ENCODE results near the gene INMT.

INMT gene

DNA sequence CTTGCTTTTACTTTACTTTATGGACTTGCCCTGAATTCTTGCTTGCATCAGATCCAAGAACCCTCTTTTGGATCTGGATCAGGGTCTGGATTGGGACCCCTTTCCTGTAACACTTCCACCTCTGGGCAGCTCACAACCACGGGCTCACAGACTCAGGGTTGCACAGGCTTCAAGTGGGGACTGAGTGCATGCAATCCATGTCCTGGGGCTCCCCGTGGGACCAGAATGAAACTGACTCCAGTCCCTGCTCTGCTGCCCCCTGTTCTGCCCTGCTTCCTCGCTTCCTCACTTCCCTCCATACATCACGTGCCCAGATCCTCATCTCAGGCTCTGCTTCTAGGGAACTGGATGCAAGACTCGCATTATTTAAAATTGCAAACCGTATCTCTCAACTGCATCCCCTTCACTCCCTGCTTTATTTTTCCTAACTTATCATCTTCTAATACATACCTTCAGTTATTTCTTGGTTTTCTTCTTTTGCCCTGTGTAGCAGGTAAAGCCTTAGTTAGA is 23.3 kb upstream of the INMT start:
- no peak for DNase-seq (ENCODE audit: low spot score)

DNA sequence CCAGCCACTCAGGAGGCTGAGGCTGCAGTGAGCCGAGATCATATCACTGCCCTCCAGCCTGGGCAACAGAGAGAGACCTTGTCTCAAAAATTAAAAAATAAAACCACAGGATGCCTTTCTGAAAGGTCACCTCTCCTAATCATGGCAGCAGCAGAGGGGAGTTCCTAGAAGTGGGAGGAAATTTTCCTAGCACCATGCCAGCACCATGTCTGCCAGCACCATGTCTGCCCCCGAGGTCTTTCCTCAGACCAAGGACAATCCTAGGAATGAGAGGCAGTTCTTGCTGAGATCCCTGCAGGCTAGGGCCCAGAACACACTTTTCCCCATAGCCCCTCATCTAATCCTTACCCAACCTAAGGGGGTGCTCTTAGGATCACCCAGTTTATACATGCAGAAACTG is 22.3 kb upstream of the INMT start:
- no peak for DNase-seq (ENCODE audit: low spot score)

DNA sequence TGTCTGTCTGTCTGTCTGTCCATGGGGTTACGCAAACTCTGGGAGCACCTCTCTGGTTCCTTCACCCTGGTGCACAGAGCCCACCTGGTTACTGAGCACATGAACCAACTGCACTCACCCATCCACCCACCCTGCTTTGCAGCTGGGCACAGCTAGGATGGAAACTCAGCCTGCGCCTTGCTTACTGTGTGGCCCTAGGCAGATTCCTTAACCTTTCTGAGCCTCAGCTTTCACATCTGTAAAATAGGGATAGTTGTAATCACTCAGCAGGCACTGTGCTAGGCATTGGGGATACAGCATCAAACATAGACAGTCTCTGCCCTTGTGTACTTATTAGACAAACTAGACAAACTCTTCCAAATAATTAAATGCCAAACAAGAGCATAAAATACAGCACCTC is 21.8 kb upstream of the INMT start:
- no peak for DNase-seq (ENCODE audit: low spot score)

DNA sequence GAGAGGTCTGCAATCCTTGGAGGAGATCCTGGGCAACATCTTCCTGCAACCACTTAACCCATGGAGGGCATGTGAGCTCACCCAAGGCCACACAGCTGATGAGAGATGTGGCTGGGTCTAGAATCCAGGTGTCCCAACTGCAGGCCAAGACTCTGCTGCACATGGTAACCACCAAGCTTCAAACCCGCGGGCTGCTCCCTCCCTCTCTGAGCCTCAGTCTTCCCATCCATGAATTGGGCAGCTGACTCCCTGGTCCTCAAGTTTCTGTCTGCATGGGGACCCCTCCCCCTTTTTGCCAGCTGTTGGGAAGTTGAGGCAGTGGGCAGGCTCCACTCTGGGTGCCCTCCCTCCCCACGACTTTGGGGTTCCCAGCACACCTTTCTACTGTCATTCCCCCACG is 20.9 kb upstream of the INMT start:
- DNase-seq (ENCODE audit: low spot score): no peak

DNA sequence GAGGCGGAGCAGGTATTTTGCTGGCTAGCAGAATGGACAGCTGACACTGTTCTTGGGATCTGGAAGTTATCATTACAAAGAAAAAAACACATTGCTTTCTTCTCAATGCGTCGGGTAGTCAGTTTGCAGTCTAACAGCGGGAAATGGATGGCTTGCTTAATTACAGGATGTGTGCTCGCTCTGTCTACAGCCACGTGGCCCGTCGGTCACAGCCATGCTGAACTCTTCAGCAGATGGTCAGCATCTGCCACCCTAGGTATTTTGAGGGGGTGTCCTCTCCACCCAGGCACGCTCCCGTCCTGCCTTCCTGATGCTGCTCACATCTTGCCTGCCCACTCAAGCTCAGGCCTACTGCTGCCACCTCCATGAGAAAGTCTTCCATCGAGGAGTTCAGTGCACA is 20.4 kb upstream of the INMT start:
- DNase-seq (ENCODE audit: low spot score): no peak

DNA sequence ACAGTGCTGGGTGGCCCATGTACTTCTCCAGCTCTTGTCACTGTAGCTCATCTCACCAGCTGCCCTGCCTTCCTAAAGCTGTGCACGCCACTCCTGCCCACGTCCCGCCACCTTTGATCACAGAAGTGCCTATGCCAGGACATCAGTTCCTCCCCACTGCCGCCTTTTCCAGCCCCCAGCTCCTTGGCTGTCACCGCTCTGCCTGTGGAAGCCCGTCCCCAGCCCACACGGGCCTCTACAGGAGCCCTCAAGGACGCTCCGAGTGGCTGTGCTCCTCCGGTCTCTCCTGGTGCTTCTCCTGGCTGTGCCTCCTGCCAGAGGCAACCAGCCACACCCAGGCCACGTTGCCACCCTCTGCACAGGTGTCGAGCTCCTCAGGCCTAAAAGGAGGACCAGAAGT is 19.3 kb upstream of the INMT start:
- DNase-seq (ENCODE audit: low spot score): no peak

DNA sequence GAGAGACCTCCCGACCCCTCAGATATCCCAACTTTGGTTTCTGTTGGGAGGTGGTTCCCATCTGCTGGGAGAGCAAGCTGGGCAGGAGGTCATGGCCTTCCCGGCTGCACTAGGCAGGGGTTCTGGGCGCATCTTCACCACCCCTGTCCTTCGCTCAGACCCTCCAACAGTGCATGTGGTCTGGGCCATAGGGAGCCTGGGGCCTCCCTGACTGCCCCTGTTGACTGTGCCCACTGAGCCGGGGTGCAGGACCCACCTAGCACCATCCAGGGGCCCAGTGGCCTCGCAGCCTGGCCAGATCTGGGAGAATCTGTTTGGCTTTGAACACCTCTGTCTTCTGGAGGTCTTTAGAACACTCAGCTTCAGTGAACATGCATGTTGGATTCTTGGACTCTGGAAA is 18.7 kb upstream of the INMT start:
- DNase-seq (ENCODE audit: low spot score): no peak

DNA sequence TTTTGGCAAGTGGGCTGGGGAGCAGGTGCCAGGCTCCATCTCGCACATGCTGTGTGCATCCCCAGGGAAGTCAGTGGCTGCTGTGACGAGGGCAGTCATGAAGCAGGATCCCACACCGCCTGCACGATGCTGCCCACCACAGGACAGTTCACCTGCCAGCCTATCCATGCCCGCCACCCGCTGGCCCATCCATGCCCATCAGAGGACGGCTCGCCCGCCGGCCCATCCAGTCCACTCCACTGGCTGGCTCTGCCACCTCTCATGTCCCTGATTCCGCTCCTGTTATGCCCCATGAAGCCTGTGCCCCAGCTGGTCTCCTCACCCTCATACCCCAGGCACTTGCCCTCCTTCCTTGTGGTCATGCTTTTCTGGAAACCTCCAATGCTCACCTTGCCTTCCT is 18.2 kb upstream of the INMT start:
- no peak for DNase-seq (ENCODE audit: low spot score)

DNA sequence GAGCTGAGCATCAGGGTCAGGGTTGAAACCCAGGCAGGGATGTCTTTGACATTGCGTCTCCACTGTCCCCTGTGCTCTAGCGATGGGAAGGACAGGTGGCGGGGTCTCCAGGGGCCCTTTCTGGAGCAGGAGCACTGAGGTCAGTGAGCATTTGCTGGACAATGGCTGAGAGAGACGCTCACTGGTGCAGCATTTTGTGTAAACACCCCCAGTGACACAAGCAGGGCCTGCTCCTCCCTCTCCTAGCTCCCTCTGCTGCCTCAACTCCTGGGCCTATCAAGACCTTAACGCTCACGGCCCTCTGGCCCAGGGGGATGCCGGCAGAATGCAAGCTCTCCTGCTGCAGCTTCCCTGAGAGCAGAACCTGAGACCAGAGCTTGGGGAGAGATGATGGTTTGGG is 17.4 kb upstream of the INMT start:
- DNase-seq (ENCODE audit: low spot score): no peak

DNA sequence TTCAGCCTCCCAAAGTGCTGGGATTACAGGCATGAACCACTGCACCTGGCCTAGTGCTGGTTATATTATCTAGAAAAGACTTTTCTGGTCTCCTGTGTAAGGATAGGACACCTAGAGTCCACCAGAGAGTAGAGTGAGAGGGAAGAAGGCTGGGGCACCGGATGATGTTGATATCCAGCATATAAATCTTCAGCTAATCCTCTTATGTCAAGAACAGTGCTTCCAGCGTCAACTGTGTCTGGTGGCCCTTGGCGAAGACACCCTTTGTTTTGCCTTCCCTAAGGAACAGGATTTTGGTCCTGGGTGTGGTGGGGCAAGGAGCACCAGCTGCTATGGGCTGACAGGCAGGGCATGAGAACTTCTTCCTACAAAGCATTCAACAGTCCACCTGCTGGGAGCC is 16.3 kb upstream of the INMT start:
- DNase-seq (ENCODE audit: low spot score): no peak

DNA sequence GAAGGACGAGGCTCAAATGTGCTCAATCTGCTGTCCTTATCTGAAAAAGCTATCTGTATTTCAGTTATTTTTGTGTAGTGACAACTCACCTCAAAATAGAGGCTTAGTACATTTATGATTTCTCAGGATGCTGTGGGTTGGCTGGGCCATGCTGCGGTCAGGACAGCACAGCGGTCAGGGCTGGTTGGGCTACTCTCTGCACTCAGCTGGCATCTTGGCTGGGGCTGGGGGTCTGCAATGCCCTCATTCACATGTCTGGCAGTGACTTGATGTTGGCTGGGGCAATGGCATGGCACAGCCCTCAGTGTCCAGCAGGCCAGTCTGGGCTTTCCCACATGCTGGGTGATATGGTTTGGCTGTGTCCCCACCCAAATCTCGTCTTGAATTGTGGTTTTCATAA is 15.6 kb upstream of the INMT start:
- no peak for DNase-seq (ENCODE audit: low spot score)

DNA sequence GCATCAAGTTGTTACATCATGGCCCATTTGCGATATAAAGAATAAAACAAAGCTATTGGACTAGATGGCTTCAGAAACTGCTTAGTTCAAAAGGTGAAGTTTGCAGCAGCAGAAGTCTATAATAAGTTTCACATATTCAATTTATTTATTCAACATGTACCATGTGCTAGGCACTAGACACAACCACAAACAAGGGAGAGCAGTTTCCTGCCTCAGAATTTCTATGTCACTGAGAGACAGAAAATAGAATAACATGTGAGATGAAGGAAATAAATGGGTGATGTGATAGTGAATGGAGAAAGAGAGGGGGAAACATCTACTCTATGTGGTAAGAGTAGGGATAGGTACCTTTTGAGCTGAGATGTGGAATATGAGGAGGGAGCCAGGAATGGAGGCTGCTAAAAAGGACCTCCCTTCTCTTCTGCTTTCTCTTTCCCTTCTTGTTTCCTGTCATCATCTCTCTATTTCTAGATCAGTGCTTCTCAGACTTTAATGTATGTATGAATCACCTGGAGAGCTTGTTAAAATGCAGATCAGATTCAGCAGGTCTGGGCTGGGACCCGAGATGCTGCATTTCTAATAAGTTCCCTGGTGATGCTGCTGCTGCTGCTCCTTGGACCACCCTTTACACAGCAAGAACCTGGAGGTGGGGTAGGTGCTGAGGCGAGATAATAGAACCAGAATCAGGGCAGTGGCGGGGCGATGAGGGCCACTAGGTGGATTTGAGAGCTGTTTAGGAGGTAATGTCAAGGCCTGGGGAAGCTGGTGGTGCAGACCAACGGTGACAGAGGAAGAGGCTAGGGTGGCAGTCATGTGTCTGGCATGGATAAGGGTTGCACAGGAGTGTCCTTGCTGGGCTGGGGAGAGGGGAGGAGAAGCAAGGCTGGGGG is 13.7 kb upstream of the INMT start:
- DNase-seq (ENCODE audit: low spot score): no peak

DNA sequence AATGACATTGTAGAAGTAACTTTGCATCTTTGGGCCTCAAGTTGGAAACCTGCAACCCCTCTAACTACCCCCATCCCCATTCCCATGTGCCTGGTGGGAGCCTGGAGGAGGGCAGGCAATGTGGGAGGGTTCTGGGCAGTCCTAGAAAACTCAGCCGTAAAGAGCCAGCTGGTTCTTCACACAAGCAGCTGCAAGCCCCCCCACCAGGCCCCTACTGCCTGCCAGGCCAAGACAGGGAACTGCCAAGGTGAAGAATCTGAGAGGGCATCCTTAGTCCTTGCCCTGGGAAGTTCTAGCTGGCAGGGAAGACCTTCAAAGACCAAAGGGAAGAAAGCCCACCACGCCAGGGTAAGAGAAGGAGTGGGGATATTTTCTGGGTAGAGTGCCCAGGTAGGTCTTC is 12.2 kb upstream of the INMT start:
- no peak for DNase-seq (ENCODE audit: low spot score)

DNA sequence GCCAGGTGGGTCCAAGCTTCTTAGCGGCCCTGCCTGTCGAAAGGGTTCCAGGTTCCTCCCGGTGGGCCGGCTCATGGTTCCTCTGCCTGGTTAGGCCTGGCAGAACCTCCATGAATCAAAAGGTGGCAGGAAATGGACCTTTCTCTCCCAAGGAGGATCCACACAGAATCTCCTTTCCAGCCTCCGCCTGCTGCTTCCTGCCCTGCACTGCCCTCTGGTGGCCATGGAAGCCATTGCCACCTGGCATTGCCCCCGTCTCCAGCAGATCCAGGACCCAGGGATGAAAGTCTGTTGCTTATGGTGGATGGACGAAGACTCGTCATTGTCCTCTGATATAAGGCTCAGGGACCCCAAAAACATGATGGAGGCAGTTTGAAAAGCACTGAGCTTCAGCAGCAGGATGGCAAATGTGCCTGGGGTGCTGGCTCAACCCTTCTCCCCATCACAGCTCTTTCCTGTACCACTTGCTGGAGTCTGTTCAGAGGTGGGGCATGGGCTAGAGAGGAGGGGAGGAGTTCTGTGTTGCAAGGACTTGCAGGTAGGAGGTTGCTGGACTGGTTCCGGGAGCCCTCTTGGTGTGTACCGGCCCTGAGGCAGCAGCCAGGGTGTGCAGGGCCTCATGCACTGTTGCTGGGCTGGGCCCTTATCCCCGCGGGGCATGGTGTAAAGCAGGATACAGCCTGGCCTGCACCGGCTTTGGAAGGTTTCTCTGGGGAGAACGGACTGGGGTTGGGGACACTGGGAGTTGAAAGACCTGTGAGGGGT is 11.3 kb upstream of the INMT start:
- peak; percentile 84 for DNase-seq (ENCODE audit: low spot score)

DNA sequence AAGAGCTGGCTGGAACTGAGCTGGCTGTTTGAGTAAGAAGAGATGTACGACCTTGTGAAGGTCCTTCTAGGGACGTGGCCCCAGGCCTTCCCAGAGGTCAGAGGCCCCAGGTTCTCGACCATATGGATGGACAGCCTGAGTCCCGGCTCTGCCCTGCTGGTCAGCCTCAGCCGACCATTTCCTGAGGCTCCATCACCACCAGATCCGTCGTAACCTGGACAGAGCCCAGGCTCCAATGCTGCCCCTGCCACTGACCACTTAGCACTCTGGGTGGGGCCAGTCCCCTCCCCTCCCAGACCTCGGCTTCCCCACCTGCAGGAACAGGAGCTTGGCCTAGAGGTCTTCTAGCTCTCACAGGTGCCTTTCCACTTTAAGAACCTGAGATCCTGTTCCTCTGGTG is 10.6 kb upstream of the INMT start:
- no peak for DNase-seq (ENCODE audit: low spot score)

DNA sequence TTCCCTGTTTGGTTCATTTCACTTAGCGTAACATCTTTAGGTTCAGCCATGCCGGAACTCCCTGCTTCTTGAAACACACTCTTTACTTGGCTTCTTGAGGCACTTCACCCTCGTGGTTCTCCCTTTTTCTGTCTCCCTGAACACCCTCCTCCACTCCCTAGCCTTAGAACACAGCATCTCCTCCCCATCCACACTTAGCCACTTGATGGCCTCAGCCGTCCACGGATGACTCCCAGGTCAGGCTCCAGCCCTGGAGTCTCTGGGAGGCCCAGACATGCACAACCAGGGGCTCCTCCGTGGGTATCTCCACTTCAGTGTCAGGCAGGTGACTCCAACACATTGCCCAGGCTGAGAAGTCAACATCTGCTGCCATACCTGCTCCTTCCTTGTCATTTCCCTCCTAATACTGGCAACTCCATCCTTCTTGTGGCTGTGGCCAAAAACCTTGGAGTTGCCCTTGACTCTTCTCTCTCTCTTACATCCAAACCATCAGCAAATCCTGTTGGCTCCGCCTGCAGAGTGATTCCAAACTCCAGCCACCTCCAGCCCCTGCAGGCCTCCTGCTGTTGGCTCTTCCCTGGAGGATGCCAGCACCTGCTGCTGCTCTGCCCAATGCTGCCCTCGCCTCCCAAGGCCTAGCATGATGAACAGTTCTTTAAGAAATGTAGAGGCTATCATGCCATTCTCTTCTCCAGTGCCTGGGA is 8.4 kb upstream of the INMT start:
- no peak for DNase-seq (ENCODE audit: low spot score)

DNA sequence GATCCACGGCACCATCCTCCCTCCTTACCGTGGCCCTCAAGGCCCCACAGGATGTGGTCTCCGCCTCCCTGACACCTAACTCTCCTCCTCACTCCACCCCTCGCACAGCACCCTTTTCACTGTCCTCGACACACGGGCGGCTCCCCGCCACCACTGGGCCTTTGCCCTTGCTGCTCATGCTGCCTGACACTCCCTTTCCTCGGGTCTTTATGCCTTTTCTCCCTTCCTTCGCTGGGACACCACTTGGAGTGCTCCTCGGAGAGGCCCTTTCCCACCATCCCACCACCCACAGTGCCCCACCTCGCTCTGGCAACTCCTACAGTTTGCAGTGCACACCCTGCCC is 7.9 kb upstream of the INMT start:
- no peak for DNase-seq (ENCODE audit: low spot score)

DNA sequence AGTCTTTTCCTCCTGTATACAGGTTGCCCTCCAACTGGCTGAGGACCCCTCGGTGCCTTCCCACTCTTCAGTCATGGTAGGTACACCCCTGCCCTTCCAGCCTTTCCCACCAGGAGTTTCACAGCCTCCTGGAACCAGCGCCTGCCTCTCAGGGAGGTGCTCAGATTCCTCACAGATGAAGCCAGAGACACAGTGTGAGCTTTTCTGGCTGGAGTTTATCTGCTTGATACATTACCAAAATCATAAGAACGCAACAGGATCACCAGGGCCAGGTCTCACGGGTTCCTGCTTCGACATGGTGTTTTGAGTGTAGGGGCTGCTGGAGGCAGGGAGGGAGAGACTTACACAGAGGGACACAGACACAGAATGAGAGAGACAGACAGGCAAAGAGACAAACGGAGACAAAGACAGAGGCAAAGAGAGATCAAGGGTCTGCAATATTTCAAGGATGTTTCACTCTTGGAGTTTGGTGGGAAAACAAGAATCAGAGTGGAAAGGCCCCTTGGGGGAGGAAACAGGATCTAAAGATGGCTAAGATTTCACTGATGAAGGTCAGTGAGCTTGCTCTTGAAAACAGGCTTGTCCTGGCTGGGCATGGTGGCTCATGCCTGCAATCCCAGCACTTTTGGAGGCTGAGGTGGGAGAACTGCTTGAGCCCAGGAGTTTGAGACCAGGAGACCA is 6.5 kb upstream of the INMT start:
- no peak for DNase-seq (ENCODE audit: low spot score)

DNA sequence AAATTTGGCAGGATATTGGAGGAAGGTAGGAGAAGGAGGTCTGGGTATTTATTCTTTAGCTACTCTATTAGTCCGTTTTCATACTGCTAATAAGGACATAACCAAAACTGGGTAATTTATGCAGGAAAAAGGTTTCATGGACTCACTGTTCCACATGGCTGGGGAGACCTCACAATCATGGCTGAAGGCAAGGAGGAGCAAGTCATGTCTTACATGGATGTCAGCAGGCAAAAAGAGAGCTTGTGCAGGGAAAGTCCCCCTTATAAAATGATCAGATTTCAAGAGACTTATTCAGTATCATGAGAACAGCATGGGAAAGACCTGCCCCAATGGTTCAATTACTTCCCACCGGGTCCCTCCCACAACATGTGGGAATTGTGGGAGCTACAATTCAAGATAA is 1.9 kb upstream of the INMT start:
- DNase-seq (ENCODE audit: low spot score): no peak

DNA sequence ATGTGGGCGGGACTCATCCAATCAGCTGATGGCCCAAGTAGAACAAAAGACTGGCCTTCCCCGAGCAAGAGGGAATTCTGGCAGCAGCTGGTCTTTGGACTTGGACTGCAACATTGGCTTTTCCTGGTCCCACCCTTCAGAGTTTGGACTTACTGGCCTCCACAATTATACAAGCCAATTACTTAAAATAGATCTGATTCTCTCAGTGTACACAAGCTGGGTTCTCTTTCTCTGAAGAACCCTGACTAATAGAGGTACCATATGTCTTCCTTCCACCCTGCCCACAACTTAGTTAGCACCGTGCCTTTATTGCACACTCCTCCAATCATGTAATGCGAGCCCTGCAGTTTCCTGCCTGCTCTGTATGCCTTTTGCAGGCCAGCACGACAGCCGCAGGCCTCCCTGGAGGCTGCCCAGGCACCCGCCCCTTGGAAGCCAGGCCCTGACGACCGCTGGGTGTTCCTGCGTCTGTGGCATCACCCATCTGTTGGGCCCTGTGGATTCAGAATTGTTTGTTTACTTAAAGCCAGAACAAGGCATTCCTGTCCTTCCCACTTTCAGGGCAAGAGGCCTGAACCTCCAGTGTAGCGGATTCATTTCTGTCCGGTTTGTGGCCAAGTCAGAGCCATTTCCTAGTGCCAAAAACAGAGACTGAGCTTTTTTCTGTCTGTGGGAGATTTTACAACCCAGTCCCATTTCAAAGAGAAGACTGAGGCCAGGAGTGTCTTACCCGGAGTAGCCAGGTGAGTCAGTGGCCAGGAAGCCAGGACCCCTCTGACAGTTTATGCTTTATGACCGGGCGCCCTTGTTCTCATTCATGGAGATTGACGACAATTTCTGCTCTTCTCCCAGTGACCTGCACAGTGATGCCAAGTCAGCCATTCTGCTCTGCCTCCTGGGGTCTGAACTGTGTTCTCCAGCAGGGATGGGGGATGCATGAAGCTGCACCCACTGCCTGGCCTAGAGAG is 968 bp upstream of the INMT start:
- DNase-seq (ENCODE audit: low spot score): no peak

DNA sequence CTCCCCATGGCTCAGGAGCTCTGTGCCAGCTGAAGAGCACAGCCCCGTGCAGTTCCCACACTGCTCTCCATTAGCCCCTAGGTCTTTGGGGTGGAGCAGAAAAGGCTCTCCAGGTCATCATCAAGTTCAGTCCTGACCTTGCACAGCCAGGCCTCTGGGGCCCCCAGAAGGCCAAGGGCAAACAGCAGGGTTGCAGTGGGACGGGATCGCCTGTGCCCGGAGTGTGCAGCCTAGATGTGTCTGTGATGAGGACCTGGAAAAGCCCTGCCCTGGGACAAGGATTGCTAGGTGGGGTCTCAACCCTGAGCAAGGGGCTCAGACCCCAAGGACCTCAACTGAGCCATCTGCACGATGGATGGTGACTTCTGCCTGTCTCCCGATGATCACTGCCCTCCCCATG is 549 bp downstream of the INMT start:
- DNase-seq (ENCODE audit: low spot score): no peak
